ENCODE data around the gene STK24.
"Not testable (repeated sequence)": the region's sequence is repeated elsewhere in the genome, so short reads cannot be mapped to it uniquely, and the experiment has no call there.

STK24 gene

DNA sequence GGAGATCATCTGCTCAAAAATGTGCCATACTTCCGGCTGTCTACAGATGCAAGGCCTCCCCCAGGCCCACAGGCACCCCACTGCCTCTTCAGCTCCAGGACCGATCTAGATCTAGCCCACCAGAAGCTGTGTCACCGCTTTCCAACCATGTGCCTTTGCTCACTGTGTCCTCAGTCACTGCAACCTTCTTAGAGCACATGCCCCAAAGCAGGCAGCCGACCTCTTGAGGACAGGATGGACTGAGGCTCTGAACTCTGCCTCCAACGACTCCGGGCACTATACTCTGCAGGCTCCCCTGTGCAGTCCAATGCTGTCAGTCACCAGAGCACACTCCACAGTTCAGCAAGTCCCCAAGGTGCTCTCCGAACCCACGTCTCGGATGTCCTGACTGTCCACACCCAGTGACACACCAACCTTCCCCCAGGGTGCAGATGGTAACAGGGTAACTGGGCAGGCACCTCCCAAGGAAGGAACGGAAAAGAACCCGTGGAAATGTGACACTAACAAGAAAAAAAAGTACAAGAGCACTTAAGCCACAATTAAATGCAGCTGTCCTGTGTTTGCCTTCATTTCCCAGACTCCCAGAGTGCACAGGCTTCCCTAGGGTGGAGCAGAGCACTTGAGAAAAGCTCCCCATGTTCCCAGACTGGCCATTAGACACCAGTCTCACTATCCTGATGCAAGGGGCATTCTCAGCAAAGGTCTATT is 4.8 kb downstream of the STK24 start:
- no peaks in the 10 kb centered on the region for H3K27me3 Mint-ChIP-seq
- peak overlapping the region; percentile 93 for H3K27ac Mint-ChIP-seq
- H3K36me3 Mint-ChIP-seq, result peaks cover 8% of the 10 kb centered on the region
- peaks cover 84% of the 10 kb centered on the region for H3K4me1 Mint-ChIP-seq (ENCODE audit: low read depth)
- H3K9me3 Mint-ChIP-seq (ENCODE audit: low read depth), result no peaks in the 10 kb centered on the region
- peak overlapping the region; percentile 95 for H3K4me3 Mint-ChIP-seq

- Mint-ChIP-seq H3K36me3 (peaks cover 8% of the 10 kb centered on the region), H3K4me1 (ENCODE audit: low read depth) (peaks cover 96% of the 10 kb centered on the region), H3K27ac (peak overlapping the region; percentile 93), H3K27me3 (no peaks in the 10 kb centered on the region), H3K4me3 (peak overlapping the region; percentile 95), H3K9me3 (ENCODE audit: low read depth) (no peaks in the 10 kb centered on the region)
These were observed 6.0 kb downstream of the STK24 start for GRCh38 chr13:98570929-98571372.

GRCh38 chr13:98569494-98570367 is 7.2 kb downstream of the STK24 start:
- H3K4me1 Mint-ChIP-seq (ENCODE audit: low read depth), result peaks cover 95% of the 10 kb centered on the region
- H3K4me3 Mint-ChIP-seq, result peak overlapping the region; percentile 95
- not testable (repeated sequence) for H3K36me3 Mint-ChIP-seq; H3K27me3 Mint-ChIP-seq; H3K9me3 Mint-ChIP-seq (ENCODE audit: low read depth)
- H3K27ac Mint-ChIP-seq, result peak overlapping the region; percentile 93

DNA sequence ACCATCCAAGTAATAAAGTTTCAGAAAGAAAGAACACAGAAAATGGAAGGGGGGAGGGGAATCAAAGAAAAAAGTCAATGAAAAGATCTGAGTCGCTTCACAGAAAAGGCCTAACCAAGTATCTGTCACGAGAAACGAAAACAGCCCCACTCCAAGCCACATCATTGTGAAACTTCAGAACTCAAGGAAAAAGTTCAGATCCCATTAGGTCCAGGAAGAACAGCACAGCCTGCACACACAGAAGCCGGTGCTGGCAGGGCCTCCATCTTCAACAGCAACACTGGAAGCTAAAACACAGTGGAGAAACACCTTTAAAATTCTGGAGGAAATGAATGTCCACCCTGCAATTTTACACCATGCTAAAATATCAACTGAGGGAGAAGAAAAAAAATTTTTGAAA is 8.0 kb downstream of the STK24 start:
- Mint-ChIP-seq H3K9me3 (ENCODE audit: low read depth) (no peaks in the 10 kb centered on the region), H3K4me1 (ENCODE audit: low read depth) (peaks cover 95% of the 10 kb centered on the region), H3K27ac (peak overlapping the region; percentile 81), H3K4me3 (peak overlapping the region; percentile 70), H3K36me3 (peaks cover 8% of the 10 kb centered on the region), H3K27me3 (no peaks in the 10 kb centered on the region)

- H3K4me3 Mint-ChIP-seq, result peak overlapping the region; percentile 70
These were observed 9.8 kb downstream of the STK24 start for GRCh38 chr13:98567140-98567539.

DNA sequence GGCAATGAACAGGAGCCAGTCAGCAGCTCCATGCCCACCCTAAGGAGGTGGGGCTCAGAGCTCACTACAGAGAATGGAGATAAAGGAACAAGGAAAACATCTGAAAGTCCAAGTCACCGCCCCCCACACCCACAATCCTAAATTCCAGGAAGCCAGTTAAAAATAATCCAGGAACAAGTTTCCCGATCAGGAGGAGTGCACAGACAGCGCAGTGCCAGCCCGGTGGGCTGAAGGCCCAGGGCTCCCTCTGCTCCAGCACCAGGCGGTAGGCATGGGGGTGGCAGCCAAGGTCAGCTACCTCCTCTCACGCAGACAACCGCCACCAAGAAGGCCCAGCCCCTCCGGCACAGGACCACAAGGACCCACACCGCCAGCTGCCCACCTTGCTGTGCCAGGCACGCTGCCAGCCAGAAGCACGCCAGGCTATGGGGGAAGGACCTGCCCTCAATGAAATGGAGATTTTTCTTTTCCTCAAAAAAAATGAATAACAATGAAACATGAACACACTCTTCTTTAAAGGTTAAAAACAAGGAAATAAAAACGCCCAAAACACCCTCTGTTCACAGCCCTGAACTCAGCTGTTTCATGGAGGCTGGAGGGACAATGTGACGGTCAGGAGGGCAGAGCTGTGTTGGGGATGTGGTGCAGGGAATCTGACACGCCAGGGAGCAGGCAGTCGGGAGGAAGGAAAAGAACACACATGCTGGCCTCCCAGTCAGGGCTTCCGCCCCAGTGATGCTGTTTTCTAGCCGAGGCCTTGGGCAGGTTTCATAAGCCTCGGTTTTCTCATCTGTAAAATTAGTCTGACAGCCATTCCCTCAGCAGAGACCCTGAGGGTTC is 11.0 kb downstream of the STK24 start:
- H3K9me3 Mint-ChIP-seq (ENCODE audit: low read depth), result no peaks in the 10 kb centered on the region
- peaks cover 4% of the 10 kb centered on the region for H3K36me3 Mint-ChIP-seq
- H3K27me3 Mint-ChIP-seq, result no peaks in the 10 kb centered on the region
- H3K4me1 Mint-ChIP-seq (ENCODE audit: low read depth), result peaks cover 93% of the 10 kb centered on the region
- peak overlapping the region; percentile 86 for H3K27ac Mint-ChIP-seq
- peak overlapping the region; percentile 70 for H3K4me3 Mint-ChIP-seq

More at GRCh38 chr13:98567140-98567539, 9.8 kb downstream of the STK24 start:
- no peaks in the 10 kb centered on the region for H3K9me3 Mint-ChIP-seq (ENCODE audit: low read depth)
- peaks cover 4% of the 10 kb centered on the region for H3K36me3 Mint-ChIP-seq
- H3K4me1 Mint-ChIP-seq (ENCODE audit: low read depth), result peaks cover 94% of the 10 kb centered on the region
- H3K27ac Mint-ChIP-seq, result peak overlapping the region; percentile 86
- no peaks in the 10 kb centered on the region for H3K27me3 Mint-ChIP-seq

GRCh38 chr13:98564204-98564603 is 12.7 kb downstream of the STK24 start:
- peak overlapping the region; percentile 81 for H3K27ac Mint-ChIP-seq
- H3K9me3 Mint-ChIP-seq (ENCODE audit: low read depth), result no peaks in the 10 kb centered on the region
- H3K27me3 Mint-ChIP-seq, result no peaks in the 10 kb centered on the region
- H3K36me3 Mint-ChIP-seq, result peaks cover 9% of the 10 kb centered on the region
- peak overlapping the region; percentile 86 for H3K4me3 Mint-ChIP-seq
- peaks cover 90% of the 10 kb centered on the region for H3K4me1 Mint-ChIP-seq (ENCODE audit: low read depth)

DNA sequence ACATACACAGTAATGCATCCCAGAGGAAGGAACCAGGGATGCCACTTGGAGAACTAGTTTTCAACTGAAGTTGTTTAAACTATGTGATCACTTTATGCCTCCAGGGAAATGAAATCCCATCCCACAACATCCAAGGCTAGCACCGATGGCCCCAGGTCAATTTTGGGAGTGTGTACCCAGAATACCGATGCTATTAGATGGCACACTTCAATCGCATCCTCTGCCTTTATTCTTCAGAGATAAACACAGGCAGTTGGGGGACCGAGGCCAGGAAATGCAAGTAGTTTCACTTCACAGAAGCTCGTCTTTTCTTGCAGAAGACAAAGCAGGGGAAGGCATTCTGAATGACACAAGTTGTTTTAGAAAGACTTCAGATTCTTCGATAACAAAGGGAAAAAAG is 13.8 kb downstream of the STK24 start:
- peak overlapping the region; percentile 86 for H3K4me3 Mint-ChIP-seq
- peaks cover 87% of the 10 kb centered on the region for H3K4me1 Mint-ChIP-seq (ENCODE audit: low read depth)
- peaks cover 5% of the 10 kb centered on the region for H3K36me3 Mint-ChIP-seq
- no peaks in the 10 kb centered on the region for H3K27me3 Mint-ChIP-seq
- H3K27ac Mint-ChIP-seq, result peak overlapping the region; percentile 81
- H3K9me3 Mint-ChIP-seq (ENCODE audit: low read depth), result no peaks in the 10 kb centered on the region

- H3K36me3 Mint-ChIP-seq, result peaks cover 5% of the 10 kb centered on the region
- H3K27me3 Mint-ChIP-seq, result no peaks in the 10 kb centered on the region
- H3K27ac Mint-ChIP-seq, result peak overlapping the region; percentile 79
- no peaks in the 10 kb centered on the region for H3K9me3 Mint-ChIP-seq (ENCODE audit: low read depth)
- H3K4me3 Mint-ChIP-seq, result no peak overlapping the region
- peaks cover 82% of the 10 kb centered on the region for H3K4me1 Mint-ChIP-seq (ENCODE audit: low read depth)
These were observed 17.7 kb downstream of the STK24 start for GRCh38 chr13:98559169-98559568.

- peak overlapping the region; percentile 75 for H3K27ac Mint-ChIP-seq
- peak overlapping the region; percentile 46 for H3K4me3 Mint-ChIP-seq
- H3K4me1 Mint-ChIP-seq (ENCODE audit: low read depth), result peaks cover 79% of the 10 kb centered on the region
- H3K9me3 Mint-ChIP-seq (ENCODE audit: low read depth), result no peaks in the 10 kb centered on the region
- peaks cover 5% of the 10 kb centered on the region for H3K36me3 Mint-ChIP-seq
- no peaks in the 10 kb centered on the region for H3K27me3 Mint-ChIP-seq
These were observed 18.7 kb downstream of the STK24 start for GRCh38 chr13:98557937-98558792.

DNA sequence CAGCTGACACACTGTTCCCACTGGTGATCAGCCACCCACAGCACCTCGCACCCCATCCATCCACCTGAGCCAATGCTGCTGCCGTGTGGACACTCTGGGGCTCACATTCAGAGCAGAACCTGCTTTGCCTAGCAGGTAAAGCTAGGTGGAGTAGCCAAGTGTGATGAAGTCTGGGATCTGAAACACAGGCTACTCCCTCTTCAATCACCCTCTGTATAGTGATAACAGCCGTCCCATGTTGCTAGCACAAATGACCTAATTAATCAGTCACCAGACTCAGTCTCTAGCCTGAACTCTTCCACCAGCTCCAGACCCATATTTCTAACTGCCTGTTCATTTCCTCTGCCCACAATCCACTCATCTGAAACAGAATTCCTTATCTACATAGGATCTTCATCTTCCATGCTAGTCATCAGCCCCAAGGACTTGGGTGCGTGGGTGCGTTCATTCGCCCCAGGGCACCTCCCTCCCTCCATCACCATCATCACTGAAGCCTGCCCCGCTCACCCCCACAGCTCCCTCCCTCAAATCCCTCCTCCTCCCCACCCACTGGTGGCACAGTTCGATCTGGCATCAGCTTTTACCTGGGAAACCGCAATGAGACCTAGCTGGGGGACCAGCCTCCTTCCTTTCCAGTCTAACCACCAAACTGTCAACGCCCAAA is 19.8 kb downstream of the STK24 start:
- Mint-ChIP-seq H3K27ac (peak overlapping the region; percentile 75), H3K36me3 (peaks cover 5% of the 10 kb centered on the region), H3K4me3 (peak overlapping the region; percentile 46), H3K27me3 (no peaks in the 10 kb centered on the region), H3K9me3 (ENCODE audit: low read depth) (no peaks in the 10 kb centered on the region), H3K4me1 (ENCODE audit: low read depth) (peaks cover 77% of the 10 kb centered on the region)

GRCh38 chr13:98556142-98556816 is 20.6 kb downstream of the STK24 start:
- no peak overlapping the region for H3K4me3 Mint-ChIP-seq
- H3K36me3 Mint-ChIP-seq, result peaks cover 9% of the 10 kb centered on the region
- peak overlapping the region; percentile 54 for H3K27ac Mint-ChIP-seq
- no peaks in the 10 kb centered on the region for H3K9me3 Mint-ChIP-seq (ENCODE audit: low read depth)
- H3K27me3 Mint-ChIP-seq, result no peaks in the 10 kb centered on the region
- H3K4me1 Mint-ChIP-seq (ENCODE audit: low read depth), result peaks cover 75% of the 10 kb centered on the region

DNA sequence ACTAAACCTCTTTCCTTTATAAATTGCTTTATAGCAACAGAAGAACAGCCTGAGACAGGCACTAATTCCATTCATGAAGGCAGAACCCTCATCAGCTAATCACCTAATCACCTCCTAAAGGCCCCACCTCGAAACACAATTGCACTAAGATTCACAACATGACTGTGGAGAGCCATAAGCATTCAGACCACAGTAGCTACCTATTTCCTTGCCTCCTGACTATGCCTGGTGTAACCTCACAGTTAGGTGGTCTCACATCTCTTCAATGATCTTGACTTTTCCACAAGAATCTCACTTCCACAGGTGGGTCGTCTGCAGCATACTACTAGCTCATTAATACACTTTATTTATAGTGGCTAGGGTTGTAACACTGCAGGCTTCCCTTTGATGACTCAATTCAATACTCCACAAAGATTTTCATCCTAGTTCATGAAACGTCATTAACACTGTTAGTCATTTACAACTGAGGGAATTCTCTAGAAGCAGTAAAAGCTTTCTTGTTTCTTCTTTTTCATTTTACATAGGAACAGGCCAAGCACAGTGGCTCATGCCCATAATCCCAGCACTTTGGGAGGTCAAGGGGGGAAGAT is 27.1 kb downstream of the STK24 start:
- Mint-ChIP-seq H3K9me3 (ENCODE audit: low read depth) (no peaks in the 10 kb centered on the region), H3K27ac (peak overlapping the region; percentile 82), H3K36me3 (peaks cover 14% of the 10 kb centered on the region), H3K4me1 (ENCODE audit: low read depth) (peaks cover 72% of the 10 kb centered on the region), H3K4me3 (peak overlapping the region; percentile 44), H3K27me3 (no peaks in the 10 kb centered on the region)
